ENCODE measurements around the gene TMPRSS6. TPM values are rescaled to one million over a fixed set of nuclear protein-coding genes. Genes with fewer than 3 reads are reported as not detected.

The TMPRSS6 gene
- total RNA-seq, 1 experiment from 2014 or later: 0.04 TPM

DNA sequence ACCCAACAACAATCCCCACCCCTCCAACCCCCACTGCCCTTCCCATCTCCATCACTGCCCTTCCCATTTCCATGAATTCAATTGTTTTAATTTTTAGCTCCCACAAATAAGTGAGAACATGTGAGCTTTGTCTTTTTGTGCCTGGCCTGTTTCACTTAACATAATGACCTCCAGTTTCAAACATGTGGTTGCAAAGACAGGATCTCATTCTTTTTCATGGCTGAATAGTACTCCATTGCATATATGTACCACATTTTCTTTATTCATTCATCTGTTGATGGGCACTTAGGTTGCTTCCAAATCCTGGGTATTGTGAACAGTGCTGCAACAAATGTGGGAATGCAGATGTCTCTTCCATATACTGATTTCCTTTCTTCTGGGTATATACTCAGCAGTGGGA, 41.2 kb upstream of the TMPRSS6 start:
- Histone ChIP-seq H3K79me2 (ENCODE audit: low read length) (no peaks in the 10 kb centered on the region), H3K4me2 (ENCODE audit: low read length) (no peak overlapping the region), H3K27ac (ENCODE audit: low read length) (no peak overlapping the region), H3K4me1 (ENCODE audit: insufficient read depth, low read length) (no peaks in the 10 kb centered on the region), H3F3A (ENCODE audit: low read length, unreplicated experiment) (no peaks in the 10 kb centered on the region), H3K4me3 (ENCODE audit: low read length) (no peak overlapping the region), H3K9me2 (replicated peaks; ENCODE audit: low read length) (no peaks in the 10 kb centered on the region), H3K36me3 (ENCODE audit: low read depth, low read length) (no peaks in the 10 kb centered on the region), H4K20me1 (ENCODE audit: low read length) (no peaks in the 10 kb centered on the region), H2AFZ (ENCODE audit: low read length) (no peak overlapping the region), H3K9me3 (ENCODE audit: low read length) (no peaks in the 10 kb centered on the region), H3K27me3 (ENCODE audit: low read length) (no peaks in the 10 kb centered on the region), H3K9ac (ENCODE audit: low read length) (no peak overlapping the region)
- POLR2A ChIA-PET (ENCODE audit: unreplicated experiment): no interaction called here
- TF ChIP-seq CTCF (conservative IDR thresholded peaks at IDR 0.05; ENCODE audit: low read depth, low read length) (no peak), EZH2phosphoT487 (IDR thresholded peaks at IDR 0.05; ENCODE audit: borderline replicate concordance, low read length) (no peak), EZH2 (IDR thresholded peaks at IDR 0.05; ENCODE audit: low read length, unreplicated experiment) (no peak)
- CTCF ChIA-PET: no interaction called here
- intact Hi-C loops (cut with micrococcal nuclease): no loop called here
- BruUV-seq (replicated peaks): no TSS peak
- no peak for DNase-seq
- no peak for ATAC-seq

DNA sequence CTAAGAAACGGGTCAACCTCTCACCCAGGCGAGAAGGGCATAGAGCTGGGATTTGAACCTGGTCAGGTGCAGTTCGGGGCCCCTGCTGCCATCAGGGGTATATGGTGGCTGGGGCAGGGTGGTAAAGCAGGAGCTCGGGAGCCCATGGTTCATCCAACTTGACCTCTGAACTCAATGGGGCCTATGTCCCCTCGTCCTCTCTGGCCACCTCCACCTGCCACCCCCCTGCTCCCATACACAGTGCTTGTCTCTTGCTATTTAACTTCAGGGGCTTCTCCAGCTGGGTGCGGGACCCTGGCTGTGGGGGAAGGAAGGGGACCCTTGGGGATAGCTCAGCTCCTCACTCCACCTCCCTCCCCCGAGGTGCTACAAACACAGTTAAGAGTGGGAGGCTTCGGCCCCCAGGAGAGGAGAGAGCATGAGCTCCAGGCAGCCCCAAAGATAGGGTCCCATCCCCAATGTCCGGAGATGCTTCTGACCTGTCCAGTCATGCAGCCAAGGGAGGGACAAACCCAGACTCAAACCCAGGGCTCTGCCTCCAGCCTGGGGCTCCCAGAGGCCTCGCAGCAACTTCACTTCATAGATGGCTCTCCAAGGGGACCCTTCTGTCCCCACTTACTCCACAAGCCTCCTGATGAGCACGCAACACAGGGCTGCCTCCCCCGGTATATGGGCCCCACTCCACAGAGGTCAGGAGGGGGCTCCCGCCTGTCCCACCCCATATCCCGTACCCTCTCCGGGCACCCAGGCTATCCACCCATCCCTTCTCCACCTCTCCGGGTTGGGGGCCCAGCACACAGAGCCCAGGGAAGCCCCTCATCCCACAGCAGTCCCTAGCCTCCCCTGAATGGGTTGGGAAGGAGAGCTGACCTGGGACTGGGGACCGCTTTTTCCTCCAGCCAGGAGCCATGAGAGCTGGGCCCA, 39.5 kb upstream of the TMPRSS6 start:
- no peak overlapping the region for H3K4me3 ChIP-seq (ENCODE audit: low read length)
- H3K9me2 ChIP-seq (replicated peaks; ENCODE audit: low read length): no peaks in the 10 kb centered on the region
- intact Hi-C loops (cut with micrococcal nuclease): no loop called here
- no peaks in the 10 kb centered on the region for H3F3A ChIP-seq (ENCODE audit: low read length, unreplicated experiment)
- no peak overlapping the region for H3K27ac ChIP-seq (ENCODE audit: low read length)
- TF ChIP-seq EZH2phosphoT487 (IDR thresholded peaks at IDR 0.05; ENCODE audit: borderline replicate concordance, low read length): no peak
- TF ChIP-seq EZH2 (IDR thresholded peaks at IDR 0.05; ENCODE audit: low read length, unreplicated experiment): no peak
- POLR2A ChIA-PET (ENCODE audit: unreplicated experiment): no interaction called here
- no peaks in the 10 kb centered on the region for H3K79me2 ChIP-seq (ENCODE audit: low read length)
- CTCF ChIA-PET: no interaction called here
- H3K36me3 ChIP-seq (ENCODE audit: low read depth, low read length): no peaks in the 10 kb centered on the region
- no peaks in the 10 kb centered on the region for H4K20me1 ChIP-seq (ENCODE audit: low read length)
- H3K4me2 ChIP-seq (ENCODE audit: low read length): no peak overlapping the region
- no peak overlapping the region for H2AFZ ChIP-seq (ENCODE audit: low read length)
- DNase-seq: no peak
- ATAC-seq: no peak
- H3K4me1 ChIP-seq (ENCODE audit: insufficient read depth, low read length): no peaks in the 10 kb centered on the region
- no TSS peak for BruUV-seq (replicated peaks)
- H3K9me3 ChIP-seq (ENCODE audit: low read length): no peaks in the 10 kb centered on the region
- H3K27me3 ChIP-seq (ENCODE audit: low read length): no peaks in the 10 kb centered on the region
- H3K9ac ChIP-seq (ENCODE audit: low read length): no peak overlapping the region

DNA sequence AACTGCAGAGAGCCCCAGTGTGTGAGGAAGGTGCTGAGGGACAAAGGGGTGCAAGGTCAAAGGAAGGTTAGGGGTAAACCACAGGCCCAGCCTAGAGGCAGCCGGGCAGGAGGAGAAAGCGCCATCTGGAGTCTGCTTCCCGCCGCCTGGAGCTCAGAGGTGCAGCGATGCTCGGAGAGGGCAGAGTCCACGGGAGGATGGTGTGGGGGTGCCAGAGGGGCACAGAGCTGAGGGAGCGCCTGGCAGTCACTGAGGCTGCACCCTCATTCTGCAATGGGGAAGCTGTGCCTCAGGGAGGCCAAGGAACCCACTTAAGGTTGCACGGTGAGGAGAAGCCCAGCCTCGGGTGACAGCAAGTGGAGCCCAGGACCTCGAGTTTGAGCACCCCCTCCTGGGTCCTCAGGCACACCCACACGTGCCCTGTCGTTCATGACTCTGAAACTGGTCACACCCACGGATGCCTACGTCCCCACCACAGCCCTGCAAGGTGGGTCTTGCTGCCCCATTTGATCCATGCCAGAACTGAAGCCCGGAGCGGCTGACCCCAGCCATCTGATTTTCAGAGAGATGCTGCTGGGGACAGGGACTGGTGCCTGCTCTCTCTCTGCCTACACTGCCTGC, 38.6 kb upstream of the TMPRSS6 start:
- no peaks in the 10 kb centered on the region for H3K9me3 ChIP-seq (ENCODE audit: low read length)
- DNase-seq (no peak), ATAC-seq (no peak)
- H3K4me1 ChIP-seq (ENCODE audit: insufficient read depth, low read length): no peaks in the 10 kb centered on the region
- H3K9ac ChIP-seq (ENCODE audit: low read length): no peak overlapping the region
- CTCF ChIA-PET: no interaction called here
- no peaks in the 10 kb centered on the region for H3K79me2 ChIP-seq (ENCODE audit: low read length)
- H3K27me3 ChIP-seq (ENCODE audit: low read length): no peaks in the 10 kb centered on the region
- no peaks in the 10 kb centered on the region for H3K9me2 ChIP-seq (replicated peaks; ENCODE audit: low read length)
- TF ChIP-seq CTCF (conservative IDR thresholded peaks at IDR 0.05; ENCODE audit: low read depth, low read length): no peak
- TF ChIP-seq EZH2 (IDR thresholded peaks at IDR 0.05; ENCODE audit: low read length, unreplicated experiment): no peak
- no peak for TF ChIP-seq EZH2phosphoT487 (IDR thresholded peaks at IDR 0.05; ENCODE audit: borderline replicate concordance, low read length)
- H3K4me2 ChIP-seq (ENCODE audit: low read length): no peak overlapping the region
- H4K20me1 ChIP-seq (ENCODE audit: low read length): no peaks in the 10 kb centered on the region
- no peak overlapping the region for H2AFZ ChIP-seq (ENCODE audit: low read length)
- no peak overlapping the region for H3K4me3 ChIP-seq (ENCODE audit: low read length)
- no peak overlapping the region for H3K27ac ChIP-seq (ENCODE audit: low read length)
- POLR2A ChIA-PET (ENCODE audit: unreplicated experiment): no interaction called here
- intact Hi-C loops (cut with micrococcal nuclease): no loop called here
- H3F3A ChIP-seq (ENCODE audit: low read length, unreplicated experiment): no peaks in the 10 kb centered on the region
- H3K36me3 ChIP-seq (ENCODE audit: low read depth, low read length): no peaks in the 10 kb centered on the region
- BruUV-seq (replicated peaks): no TSS peak
